Hepatocyte (in vitro differentiated cells): ENCODE results near the gene STK38. TPM values are rescaled to one million over a fixed set of nuclear protein-coding genes. Genes with fewer than 3 reads are reported as not detected.
"Not testable (repeated sequence)": the region's sequence is repeated elsewhere in the genome, so short reads cannot be mapped to it uniquely, and the experiment has no call there.

Experiments used
- DNase-seq: peaks from one replicate; pipeline ENCODE4 v3.0.0-alpha.2; 2016; ENCODE audit warnings: low spot score
- H2AFZ ChIP-seq: fragments of 200-600 bp; sonication (generic); 2 replicates; pipeline ENCODE4 v1.6.0; 2016; ENCODE audit warnings: antibody characterized with exemption, mild to moderate bottlenecking
- H3K27ac ChIP-seq: fragments of 200-600 bp; sonication (generic); 2 replicates; pipeline ENCODE4 v1.5.1; 2016; ENCODE audit warnings: mild to moderate bottlenecking
- H3K27me3 ChIP-seq: fragments of 200-600 bp; sonication (generic); 2 replicates; pipeline ENCODE4 v1.6.1; 2016
- H3K36me3 ChIP-seq: fragments of 200-600 bp; sonication (generic); replicated peaks from 2 replicates; pipeline ENCODE4 v1.5.1; 2016; ENCODE audit warnings: low read depth; ENCODE audit not compliant: insufficient read depth
- H3K4me1 ChIP-seq: fragments of 200-600 bp; sonication (generic); 2 replicates; pipeline ENCODE4 v1.5.1; 2016; ENCODE audit warnings: mild to moderate bottlenecking, moderate library complexity; ENCODE audit not compliant: insufficient read depth
- H3K4me2 ChIP-seq: fragments of 200-600 bp; sonication (generic); 2 replicates; pipeline ENCODE4 v1.6.0; 2016
- H3K4me3 ChIP-seq: fragments of 200-600 bp; sonication (generic); 2 replicates; pipeline ENCODE4 v1.5.1; 2016; ENCODE audit warnings: mild to moderate bottlenecking
- H3K79me2 ChIP-seq: fragments of 200-600 bp; sonication (generic); 2 replicates; pipeline ENCODE4 v1.6.0; 2017; ENCODE audit warnings: mild to moderate bottlenecking
- H3K9me2 ChIP-seq: fragments of 200-600 bp; sonication (generic); replicated peaks from 2 replicates; pipeline ENCODE4 v1.6.0; 2017; ENCODE audit warnings: mild to moderate bottlenecking; ENCODE audit not compliant: insufficient read depth
- H3K9me3 ChIP-seq: fragments of 200-600 bp; sonication (generic); 2 replicates; pipeline ENCODE4 v1.5.1; 2016; ENCODE audit warnings: low read depth, mild to moderate bottlenecking
- H4K20me1 ChIP-seq: fragments of 200-600 bp; sonication (generic); 2 replicates; pipeline ENCODE4 v1.6.0; 2016; ENCODE audit warnings: mild to moderate bottlenecking; ENCODE audit not compliant: insufficient read depth, poor library complexity, severe bottlenecking
- EZH2 ChIP-seq: fragments of 200-600 bp; sonication (generic); IDR thresholded peaks from 2 replicates; pipeline ENCODE4 v1.6.1; 2016; ENCODE audit warnings: antibody characterized with exemption, mild to moderate bottlenecking, borderline replicate concordance
- EZH2phosphoT487 ChIP-seq: fragments of 200-600 bp; sonication (generic); IDR thresholded peaks from one replicate; pipeline ENCODE4 v1.6.1; 2018; ENCODE audit warnings: antibody characterized with exemption, mild to moderate bottlenecking, low read depth, moderate library complexity; ENCODE audit not compliant: unreplicated experiment, severe bottlenecking
- WGBS: methylation state at CpG from one replicate; pipeline ENCODE4 v1.1.6; 2016; ENCODE audit warnings: low lambda C conversion rate; ENCODE audit errors: missing lambda C conversion rate; 5-methylcytosine and 5-hydroxymethylcytosine counted together
- polyA plus RNA-seq: library from polyadenylated mRNA; unstranded; fragments of >200 nt; fragmentation: Nextera tagmentation; extraction: Ambion mirVana; gene quantifications from 2 replicates; pipeline ENCODE4 v1.2.1, GENCODE V29; 2016
- total RNA-seq: library from RNA; depleted of rRNA; stranded (reverse); fragments of >200 nt; gene quantifications from 2 replicates; pipeline ENCODE4 v1.2.3, GENCODE V29; 2014
- TF ChIP-seq, protein P1 (sequence below): fragments of 200-600 bp; sonication (generic); IDR thresholded peaks from 2 replicates; pipeline ENCODE4 v1.5.1; 2016; ENCODE audit warnings: antibody characterized with exemption, mild to moderate bottlenecking; ENCODE audit not compliant: poor library complexity

The STK38 gene
- total and polyA plus RNA-seq, 2 experiments from 2014 or later = 27.7 to 39.1 TPM

DNA sequence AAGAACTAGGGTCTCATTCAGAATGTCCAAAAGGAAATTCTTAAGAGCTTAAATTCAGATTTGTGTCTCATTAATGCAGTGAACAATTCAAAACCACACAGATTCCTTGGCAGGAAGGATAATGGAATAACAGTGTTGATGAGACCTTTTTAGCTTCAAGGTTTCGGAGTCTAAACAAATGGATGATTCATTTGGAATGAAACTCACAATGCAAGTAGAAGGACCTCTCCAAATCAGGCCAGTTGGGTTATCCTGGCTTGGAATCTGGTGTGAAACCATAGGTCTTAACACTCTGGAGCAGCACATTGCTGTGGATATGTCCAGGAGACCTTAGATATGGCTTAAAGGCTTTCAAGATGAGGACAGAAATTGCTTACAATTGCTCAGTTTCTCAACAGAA is 59.6 kb downstream of the STK38 start:
- Histone ChIP-seq H2AFZ (no peak overlapping the region), H3K9me3 (no peaks in the 10 kb centered on the region), H3K27me3 (no peaks in the 10 kb centered on the region), H4K20me1 (no peaks in the 10 kb centered on the region), H3K9me2 (no peaks in the 10 kb centered on the region), H3K4me2 (no peak overlapping the region), H3K79me2 (no peaks in the 10 kb centered on the region), H3K27ac (no peak overlapping the region), H3K36me3 (no peaks in the 10 kb centered on the region), H3K4me3 (no peak overlapping the region), H3K4me1 (no peaks in the 10 kb centered on the region)
- 100% methylated on average over 1 of the region's 1 CpG for WGBS
- DNase-seq = no peak
- no peak for TF ChIP-seq EZH2
- no peak for TF ChIP-seq EZH2phosphoT487
- TF ChIP-seq, protein P1, sequence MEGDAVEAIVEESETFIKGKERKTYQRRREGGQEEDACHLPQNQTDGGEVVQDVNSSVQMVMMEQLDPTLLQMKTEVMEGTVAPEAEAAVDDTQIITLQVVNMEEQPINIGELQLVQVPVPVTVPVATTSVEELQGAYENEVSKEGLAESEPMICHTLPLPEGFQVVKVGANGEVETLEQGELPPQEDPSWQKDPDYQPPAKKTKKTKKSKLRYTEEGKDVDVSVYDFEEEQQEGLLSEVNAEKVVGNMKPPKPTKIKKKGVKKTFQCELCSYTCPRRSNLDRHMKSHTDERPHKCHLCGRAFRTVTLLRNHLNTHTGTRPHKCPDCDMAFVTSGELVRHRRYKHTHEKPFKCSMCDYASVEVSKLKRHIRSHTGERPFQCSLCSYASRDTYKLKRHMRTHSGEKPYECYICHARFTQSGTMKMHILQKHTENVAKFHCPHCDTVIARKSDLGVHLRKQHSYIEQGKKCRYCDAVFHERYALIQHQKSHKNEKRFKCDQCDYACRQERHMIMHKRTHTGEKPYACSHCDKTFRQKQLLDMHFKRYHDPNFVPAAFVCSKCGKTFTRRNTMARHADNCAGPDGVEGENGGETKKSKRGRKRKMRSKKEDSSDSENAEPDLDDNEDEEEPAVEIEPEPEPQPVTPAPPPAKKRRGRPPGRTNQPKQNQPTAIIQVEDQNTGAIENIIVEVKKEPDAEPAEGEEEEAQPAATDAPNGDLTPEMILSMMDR = no peak

DNA sequence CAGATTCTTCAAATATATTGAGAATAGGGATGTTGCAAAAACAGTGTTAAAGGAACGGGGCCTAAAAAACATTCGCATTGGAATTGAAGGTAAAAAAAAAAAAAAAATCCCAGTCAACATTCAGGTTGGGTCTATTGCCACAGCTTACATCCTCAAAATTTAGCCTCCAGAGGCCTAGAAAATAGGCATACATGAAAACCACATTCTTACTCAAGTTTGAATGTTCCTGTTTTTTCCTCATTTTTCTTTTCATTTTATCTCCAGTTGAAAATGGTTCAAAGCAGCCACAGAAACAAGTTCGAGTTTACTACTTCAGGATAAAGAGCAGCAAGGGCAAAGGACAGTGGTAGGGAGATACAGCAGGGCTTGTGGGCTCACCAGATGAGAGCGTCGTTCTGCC is 62.5 kb downstream of the STK38 start:
- no peaks in the 10 kb centered on the region for H3K9me3 ChIP-seq
- H3K4me2 ChIP-seq = no peak overlapping the region
- no peak for TF ChIP-seq EZH2
- TF ChIP-seq, protein P1 = no peak
- no peak for TF ChIP-seq EZH2phosphoT487
- WGBS = 97% methylated on average over 5 of the region's 5 CpGs
- no peaks in the 10 kb centered on the region for H3K9me2 ChIP-seq
- H4K20me1 ChIP-seq = no peaks in the 10 kb centered on the region
- H3K4me1 ChIP-seq = no peaks in the 10 kb centered on the region
- H3K36me3 ChIP-seq = no peaks in the 10 kb centered on the region
- H3K27me3 ChIP-seq = no peaks in the 10 kb centered on the region
- no peak overlapping the region for H3K4me3 ChIP-seq
- no peaks in the 10 kb centered on the region for H3K79me2 ChIP-seq
- no peak overlapping the region for H3K27ac ChIP-seq
- H2AFZ ChIP-seq = no peak overlapping the region
- no peak for DNase-seq

DNA sequence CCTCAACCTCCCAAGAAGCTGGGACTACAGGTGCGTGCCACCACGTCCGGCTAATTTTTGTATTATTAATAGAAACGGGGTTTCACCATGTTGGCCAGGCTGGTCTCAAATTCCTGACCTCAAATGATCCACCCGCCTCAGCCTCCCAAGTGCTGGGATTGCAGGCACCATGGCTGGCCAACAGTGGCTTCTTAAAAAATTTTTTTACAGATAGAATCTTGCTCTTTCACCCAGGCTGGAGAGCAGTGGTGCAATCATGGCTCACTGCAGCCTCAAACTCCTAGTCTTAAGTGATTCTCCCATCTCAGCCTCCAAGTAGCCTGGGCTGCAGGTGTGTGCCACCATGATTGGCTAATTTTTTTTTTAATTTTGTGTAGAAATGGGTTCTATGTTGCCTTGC is 64.0 kb downstream of the STK38 start:
- not testable (repeated sequence) for H3K9me2 ChIP-seq, H3K79me2 ChIP-seq, H3K9me3 ChIP-seq, H3K4me2 ChIP-seq, H3K27me3 ChIP-seq, DNase-seq, H3K4me1 ChIP-seq, H3K27ac ChIP-seq, H4K20me1 ChIP-seq, H3K4me3 ChIP-seq, H2AFZ ChIP-seq, H3K36me3 ChIP-seq
- 99% methylated on average over 5 of the region's 5 CpGs for WGBS

DNA sequence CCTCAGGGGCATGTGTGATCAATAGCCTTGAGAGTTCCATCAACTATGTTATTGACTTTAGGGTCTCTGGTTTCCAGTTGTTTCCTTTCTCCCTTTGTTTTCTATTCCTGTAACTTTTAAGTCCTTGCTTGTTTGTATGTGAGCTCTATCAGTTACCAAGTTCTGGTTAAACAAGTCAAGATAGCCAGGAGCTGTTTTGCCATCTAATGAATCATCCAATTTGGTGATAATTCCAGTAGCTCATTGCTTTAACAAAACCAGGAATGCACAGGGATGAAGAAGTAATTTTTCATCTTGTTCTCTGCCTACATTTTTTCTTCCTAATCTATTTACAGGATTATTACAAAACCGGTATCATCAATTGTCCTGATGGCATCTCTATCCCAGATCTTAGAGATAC is 68.0 kb downstream of the STK38 start:
- Histone ChIP-seq H3K79me2 (peaks cover 8% of the 10 kb centered on the region), H3K4me2 (no peak overlapping the region), H2AFZ (no peak overlapping the region), H3K27me3 (no peaks in the 10 kb centered on the region), H3K9me2 (no peaks in the 10 kb centered on the region), H3K4me3 (no peak overlapping the region), H3K36me3 (no peaks in the 10 kb centered on the region), H4K20me1 (no peaks in the 10 kb centered on the region), H3K4me1 (no peaks in the 10 kb centered on the region), H3K27ac (no peak overlapping the region), H3K9me3 (no peaks in the 10 kb centered on the region)
- no peak for DNase-seq
- TF ChIP-seq EZH2 (no peak), EZH2phosphoT487 (no peak)
- TF ChIP-seq, protein P1 = no peak
- WGBS = 70% methylated on average over 1 of the region's 1 CpG
